GM23338 (cell line): ENCODE measurements around the gene IMPACT. TPM values are rescaled to one million over a fixed set of nuclear protein-coding genes. Genes with fewer than 3 reads are reported as not detected.
A peak's percentile ranks its signal among the peaks of the same experiment; 100 is the strongest.

Experiments used
- ATAC-seq: fragments of 200-7000 bp; cut with Tn5 transposase; 3 replicates; pipeline ENCODE4 v1.9.1; 2020
- DNase-seq: peaks from one replicate; pipeline ENCODE4 v3.0.0-alpha.2; 2015; ENCODE audit warnings: low spot score
- H2AFZ ChIP-seq: fragments of 200-600 bp; sonication (generic); 2 replicates; pipeline ENCODE4 v1.8.0; 2016; ENCODE audit warnings: antibody characterized with exemption, mild to moderate bottlenecking, moderate library complexity
- H3F3A ChIP-seq: fragments of 200-600 bp; sonication (generic); replicated peaks from 2 replicates; pipeline ENCODE4 v1.8.0; 2017; ENCODE audit warnings: antibody characterized with exemption, mixed run types, low read depth
- H3K27ac ChIP-seq: fragments of 200-600 bp; sonication (generic); 2 replicates; pipeline ENCODE4 v1.6.1; 2016; ENCODE audit warnings: low read depth
- H3K27me3 ChIP-seq: fragments of 200-600 bp; sonication (generic); 2 replicates; pipeline ENCODE4 v1.8.0; 2016; ENCODE audit warnings: mild to moderate bottlenecking, mixed run types, moderate library complexity; ENCODE audit not compliant: insufficient read depth
- H3K36me3 ChIP-seq: fragments of 200-600 bp; sonication (generic); 2 replicates; pipeline ENCODE4 v1.8.0; 2016; ENCODE audit warnings: mild to moderate bottlenecking; ENCODE audit not compliant: insufficient read depth
- H3K4me1 ChIP-seq: fragments of 200-600 bp; sonication (generic); 2 replicates; pipeline ENCODE4 v1.8.0; 2016; ENCODE audit warnings: mild to moderate bottlenecking, moderate library complexity; ENCODE audit not compliant: insufficient read depth
- H3K4me2 ChIP-seq: fragments of 200-600 bp; sonication (generic); 2 replicates; pipeline ENCODE4 v1.7.1; 2017; ENCODE audit warnings: mixed run types
- H3K4me3 ChIP-seq: fragments of 200-600 bp; sonication (generic); 2 replicates; pipeline ENCODE4 v1.6.1; 2016; ENCODE audit warnings: mixed run types
- H3K79me2 ChIP-seq: fragments of 200-600 bp; sonication (generic); replicated peaks from 2 replicates; pipeline ENCODE4 v1.8.0; 2017; ENCODE audit warnings: mild to moderate bottlenecking; ENCODE audit not compliant: insufficient read depth
- H3K9me2 ChIP-seq: fragments of 200-600 bp; sonication (generic); 2 replicates; pipeline ENCODE4 v1.8.0; 2017; ENCODE audit not compliant: insufficient read depth
- H4K20me1 ChIP-seq: fragments of 200-600 bp; sonication (generic); replicated peaks from 2 replicates; pipeline ENCODE4 v1.8.0; 2017; ENCODE audit warnings: mild to moderate bottlenecking; ENCODE audit not compliant: insufficient read depth
- H3K27ac Mint-ChIP-seq: 2 replicates; pipeline ENCODE4 v1.8.0; 2020; ENCODE audit warnings: inconsistent platforms, mild to moderate bottlenecking, moderate library complexity, mixed read lengths
- H3K27me3 Mint-ChIP-seq: 3 replicates; pipeline ENCODE4 v1.8.0; 2022; ENCODE audit warnings: low read depth, mild to moderate bottlenecking, moderate library complexity, mixed read lengths, inconsistent platforms; ENCODE audit not compliant: insufficient read depth, poor library complexity
- H3K36me3 Mint-ChIP-seq: 3 replicates; pipeline ENCODE4 v1.8.0; 2021; ENCODE audit warnings: low read depth, mild to moderate bottlenecking, inconsistent platforms, moderate library complexity, mixed read lengths
- H3K4me1 Mint-ChIP-seq: 3 replicates; pipeline ENCODE4 v1.8.0; 2020; ENCODE audit warnings: mild to moderate bottlenecking, inconsistent platforms, mixed read lengths
- H3K4me3 Mint-ChIP-seq: 3 replicates; pipeline ENCODE4 v1.8.0; 2021; ENCODE audit warnings: moderate library complexity, mild to moderate bottlenecking, inconsistent platforms, mixed read lengths
- H3K9me3 Mint-ChIP-seq: 3 replicates; pipeline ENCODE4 v1.8.0; 2020; ENCODE audit warnings: moderate library complexity, mild to moderate bottlenecking, inconsistent platforms, mixed read lengths
- CREB1 ChIP-seq: fragments of 250-450 bp; sonication (Bioruptor Pico); IDR thresholded peaks from 2 replicates; pipeline ENCODE4 v1.5.0; 2020; ENCODE audit warnings: low read depth, mild to moderate bottlenecking, moderate library complexity
- ZNF331 ChIP-seq: fragments of 250-450 bp; sonication (Bioruptor Pico); IDR thresholded peaks from 2 replicates; pipeline ENCODE4 v1.5.0; 2020; ENCODE audit warnings: low read depth, mild to moderate bottlenecking, moderate library complexity
- polyA plus RNA-seq: library from polyadenylated mRNA; unstranded; fragments of >200 nt; fragmentation: Nextera tagmentation; extraction: Ambion mirVana; gene quantifications from 2 replicates; pipeline ENCODE4 v1.2.1, GENCODE V29; 2016
- total RNA-seq: library from RNA; depleted of rRNA; stranded (reverse); fragments of >200 nt; shearing (Covaris generic); gene quantifications from 2 replicates; pipeline ENCODE4 v1.2.3, GENCODE V29; 2014
- TF ChIP-seq, protein P1 (sequence below): fragments of 250-450 bp; sonication (Bioruptor Pico); IDR thresholded peaks from 2 replicates; pipeline ENCODE4 v1.5.0; 2020; ENCODE audit warnings: mild to moderate bottlenecking, moderate library complexity
- TF ChIP-seq, protein P2 (sequence below): IDR thresholded peaks from 2 replicates; pipeline ENCODE4 v1.6.1; 2016; ENCODE audit warnings: antibody characterized with exemption
- TF ChIP-seq, protein P3 (sequence below), 2 experiments: fragments of 200-600 bp in 1 of 2; sonication (generic) in 1 of 2; conservative IDR thresholded peaks; 2 replicates each; pipeline versions ENCODE4 v1.5.1 to v1.6.1; 2016 to 2017; ENCODE audit warnings: antibody characterized with exemption in 2 of 2, low read depth in 2 of 2, mild to moderate bottlenecking in 2 of 2, moderate library complexity in 1 of 2

Gene IMPACT
- total and polyA plus RNA-seq, 2 experiments from 2014 or later, result 42.1 to 47.6 TPM

DNA sequence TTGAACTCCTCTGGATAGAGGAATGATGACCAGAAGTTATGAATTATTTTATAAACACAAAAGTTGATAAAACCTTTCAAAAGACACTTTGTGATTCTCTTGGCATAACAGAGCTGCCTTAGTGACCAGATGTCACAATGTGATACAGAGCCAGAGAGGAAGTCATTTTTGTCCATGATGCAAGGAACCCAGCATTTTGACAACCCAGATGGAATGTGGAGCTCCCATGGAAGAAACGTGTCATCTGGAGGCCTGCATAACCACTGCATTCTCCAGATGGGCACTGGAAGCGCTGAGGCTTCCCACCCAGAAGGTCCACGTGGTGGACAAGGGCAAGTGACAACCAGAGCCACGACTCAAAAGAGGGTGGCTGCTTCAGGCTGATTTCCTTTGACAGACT lies 64.1 kb downstream of the IMPACT start (continued):
- TF ChIP-seq, protein P1, sequence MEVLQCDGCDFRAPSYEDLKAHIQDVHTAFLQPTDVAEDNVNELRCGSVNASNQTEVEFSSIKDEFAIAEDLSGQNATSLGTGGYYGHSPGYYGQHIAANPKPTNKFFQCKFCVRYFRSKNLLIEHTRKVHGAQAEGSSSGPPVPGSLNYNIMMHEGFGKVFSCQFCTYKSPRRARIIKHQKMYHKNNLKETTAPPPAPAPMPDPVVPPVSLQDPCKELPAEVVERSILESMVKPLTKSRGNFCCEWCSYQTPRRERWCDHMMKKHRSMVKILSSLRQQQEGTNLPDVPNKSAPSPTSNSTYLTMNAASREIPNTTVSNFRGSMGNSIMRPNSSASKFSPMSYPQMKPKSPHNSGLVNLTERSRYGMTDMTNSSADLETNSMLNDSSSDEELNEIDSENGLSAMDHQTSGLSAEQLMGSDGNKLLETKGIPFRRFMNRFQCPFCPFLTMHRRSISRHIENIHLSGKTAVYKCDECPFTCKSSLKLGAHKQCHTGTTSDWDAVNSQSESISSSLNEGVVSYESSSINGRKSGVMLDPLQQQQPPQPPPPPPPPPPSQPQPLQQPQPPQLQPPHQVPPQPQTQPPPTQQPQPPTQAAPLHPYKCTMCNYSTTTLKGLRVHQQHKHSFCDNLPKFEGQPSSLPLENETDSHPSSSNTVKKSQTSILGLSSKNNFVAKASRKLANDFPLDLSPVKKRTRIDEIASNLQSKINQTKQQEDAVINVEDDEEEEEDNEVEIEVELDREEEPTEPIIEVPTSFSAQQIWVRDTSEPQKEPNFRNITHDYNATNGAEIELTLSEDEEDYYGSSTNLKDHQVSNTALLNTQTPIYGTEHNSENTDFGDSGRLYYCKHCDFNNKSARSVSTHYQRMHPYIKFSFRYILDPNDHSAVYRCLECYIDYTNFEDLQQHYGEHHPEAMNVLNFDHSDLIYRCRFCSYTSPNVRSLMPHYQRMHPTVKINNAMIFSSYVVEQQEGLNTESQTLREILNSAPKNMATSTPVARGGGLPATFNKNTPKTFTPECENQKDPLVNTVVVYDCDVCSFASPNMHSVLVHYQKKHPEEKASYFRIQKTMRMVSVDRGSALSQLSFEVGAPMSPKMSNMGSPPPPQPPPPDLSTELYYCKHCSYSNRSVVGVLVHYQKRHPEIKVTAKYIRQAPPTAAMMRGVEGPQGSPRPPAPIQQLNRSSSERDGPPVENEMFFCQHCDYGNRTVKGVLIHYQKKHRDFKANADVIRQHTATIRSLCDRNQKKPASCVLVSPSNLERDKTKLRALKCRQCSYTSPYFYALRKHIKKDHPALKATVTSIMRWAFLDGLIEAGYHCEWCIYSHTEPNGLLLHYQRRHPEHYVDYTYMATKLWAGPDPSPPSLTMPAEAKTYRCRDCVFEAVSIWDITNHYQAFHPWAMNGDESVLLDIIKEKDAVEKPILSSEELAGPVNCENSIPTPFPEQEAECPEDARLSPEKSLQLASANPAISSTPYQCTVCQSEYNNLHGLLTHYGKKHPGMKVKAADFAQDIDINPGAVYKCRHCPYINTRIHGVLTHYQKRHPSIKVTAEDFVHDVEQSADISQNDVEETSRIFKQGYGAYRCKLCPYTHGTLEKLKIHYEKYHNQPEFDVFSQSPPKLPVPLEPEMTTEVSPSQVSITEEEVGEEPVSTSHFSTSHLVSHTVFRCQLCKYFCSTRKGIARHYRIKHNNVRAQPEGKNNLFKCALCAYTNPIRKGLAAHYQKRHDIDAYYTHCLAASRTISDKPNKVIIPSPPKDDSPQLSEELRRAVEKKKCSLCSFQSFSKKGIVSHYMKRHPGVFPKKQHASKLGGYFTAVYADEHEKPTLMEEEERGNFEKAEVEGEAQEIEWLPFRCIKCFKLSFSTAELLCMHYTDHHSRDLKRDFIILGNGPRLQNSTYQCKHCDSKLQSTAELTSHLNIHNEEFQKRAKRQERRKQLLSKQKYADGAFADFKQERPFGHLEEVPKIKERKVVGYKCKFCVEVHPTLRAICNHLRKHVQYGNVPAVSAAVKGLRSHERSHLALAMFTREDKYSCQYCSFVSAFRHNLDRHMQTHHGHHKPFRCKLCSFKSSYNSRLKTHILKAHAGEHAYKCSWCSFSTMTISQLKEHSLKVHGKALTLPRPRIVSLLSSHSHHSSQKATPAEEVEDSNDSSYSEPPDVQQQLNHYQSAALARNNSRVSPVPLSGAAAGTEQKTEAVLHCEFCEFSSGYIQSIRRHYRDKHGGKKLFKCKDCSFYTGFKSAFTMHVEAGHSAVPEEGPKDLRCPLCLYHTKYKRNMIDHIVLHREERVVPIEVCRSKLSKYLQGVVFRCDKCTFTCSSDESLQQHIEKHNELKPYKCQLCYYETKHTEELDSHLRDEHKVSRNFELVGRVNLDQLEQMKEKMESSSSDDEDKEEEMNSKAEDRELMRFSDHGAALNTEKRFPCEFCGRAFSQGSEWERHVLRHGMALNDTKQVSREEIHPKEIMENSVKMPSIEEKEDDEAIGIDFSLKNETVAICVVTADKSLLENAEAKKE (CRISPR knock-in tag), result no peak
- TF ChIP-seq, protein P2, sequence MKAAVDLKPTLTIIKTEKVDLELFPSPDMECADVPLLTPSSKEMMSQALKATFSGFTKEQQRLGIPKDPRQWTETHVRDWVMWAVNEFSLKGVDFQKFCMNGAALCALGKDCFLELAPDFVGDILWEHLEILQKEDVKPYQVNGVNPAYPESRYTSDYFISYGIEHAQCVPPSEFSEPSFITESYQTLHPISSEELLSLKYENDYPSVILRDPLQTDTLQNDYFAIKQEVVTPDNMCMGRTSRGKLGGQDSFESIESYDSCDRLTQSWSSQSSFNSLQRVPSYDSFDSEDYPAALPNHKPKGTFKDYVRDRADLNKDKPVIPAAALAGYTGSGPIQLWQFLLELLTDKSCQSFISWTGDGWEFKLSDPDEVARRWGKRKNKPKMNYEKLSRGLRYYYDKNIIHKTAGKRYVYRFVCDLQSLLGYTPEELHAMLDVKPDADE, result no peak

GRCh38 chr18:24491927-24492834 lies 65.7 kb downstream of the IMPACT start:
- ATAC-seq, result peak; percentile 33; the same call in 2 of the 3 replicates
- Mint-ChIP-seq H3K36me3 (no peaks in the 10 kb centered on the region), H3K9me3 (no peaks in the 10 kb centered on the region), H3K4me1 (peaks cover 6% of the 10 kb centered on the region; the same call in 2 of the 3 replicates), H3K27me3 (peaks cover 3% of the 10 kb centered on the region), H3K4me3 (no peak overlapping the region), H3K27ac (no peak overlapping the region)
- peaks cover 8% of the 10 kb centered on the region; the same call in 1 of the 2 replicates for H3K4me1 ChIP-seq
- H2AFZ ChIP-seq, result peak overlapping the region; percentile 86
- H3F3A ChIP-seq, result no peaks in the 10 kb centered on the region
- H3K9me2 ChIP-seq, result no peaks in the 10 kb centered on the region
- H3K79me2 ChIP-seq, result no peaks in the 10 kb centered on the region
- no peaks in the 10 kb centered on the region for H3K36me3 ChIP-seq
- peak; percentile 14 for DNase-seq
- no peak overlapping the region for H3K4me3 ChIP-seq
- H3K4me2 ChIP-seq, result no peak overlapping the region
- H3K27me3 ChIP-seq, result no peaks in the 10 kb centered on the region
- 0 out of 2 replicates have a peak overlapping the region, but pooled peaks have one; percentile 36 for H3K27ac ChIP-seq
- H4K20me1 ChIP-seq, result no peaks in the 10 kb centered on the region
- TF ChIP-seq CREB1, result no peak
- TF ChIP-seq, protein P3, sequence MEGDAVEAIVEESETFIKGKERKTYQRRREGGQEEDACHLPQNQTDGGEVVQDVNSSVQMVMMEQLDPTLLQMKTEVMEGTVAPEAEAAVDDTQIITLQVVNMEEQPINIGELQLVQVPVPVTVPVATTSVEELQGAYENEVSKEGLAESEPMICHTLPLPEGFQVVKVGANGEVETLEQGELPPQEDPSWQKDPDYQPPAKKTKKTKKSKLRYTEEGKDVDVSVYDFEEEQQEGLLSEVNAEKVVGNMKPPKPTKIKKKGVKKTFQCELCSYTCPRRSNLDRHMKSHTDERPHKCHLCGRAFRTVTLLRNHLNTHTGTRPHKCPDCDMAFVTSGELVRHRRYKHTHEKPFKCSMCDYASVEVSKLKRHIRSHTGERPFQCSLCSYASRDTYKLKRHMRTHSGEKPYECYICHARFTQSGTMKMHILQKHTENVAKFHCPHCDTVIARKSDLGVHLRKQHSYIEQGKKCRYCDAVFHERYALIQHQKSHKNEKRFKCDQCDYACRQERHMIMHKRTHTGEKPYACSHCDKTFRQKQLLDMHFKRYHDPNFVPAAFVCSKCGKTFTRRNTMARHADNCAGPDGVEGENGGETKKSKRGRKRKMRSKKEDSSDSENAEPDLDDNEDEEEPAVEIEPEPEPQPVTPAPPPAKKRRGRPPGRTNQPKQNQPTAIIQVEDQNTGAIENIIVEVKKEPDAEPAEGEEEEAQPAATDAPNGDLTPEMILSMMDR (conservative IDR thresholded peaks at IDR 0.05; ENCODE audit: low read depth in 2 of 2), result no peak
- no peak for TF ChIP-seq ZNF331 (CRISPR knock-in tag)
